G401 (cell line): ENCODE data around the gene SQOR. TPM values are rescaled to one million over a fixed set of nuclear protein-coding genes. Genes with fewer than 3 reads are reported as not detected.

ENCODE experiments used
- DNase-seq: peaks from one replicate; pipeline ENCODE4 v3.0.0-alpha.2; 2015; ENCODE audit warnings: low spot score
- in situ Hi-C: cut with HindIII; loops from 2 replicates; pipeline ENCODE4 v1.10.0; 2016; ENCODE audit warnings: low sequenced_read_pairs, mixed read lengths
- total RNA-seq: library from RNA; depleted of rRNA; stranded (reverse); fragments of >200 nt; shearing (Covaris generic); gene quantifications from 2 replicates; pipeline ENCODE4 v1.2.3, GENCODE V29; 2014; rRNA removed

The SQOR gene
- total RNA-seq, result 80.3 and 91.1 TPM in 2 replicates

DNA sequence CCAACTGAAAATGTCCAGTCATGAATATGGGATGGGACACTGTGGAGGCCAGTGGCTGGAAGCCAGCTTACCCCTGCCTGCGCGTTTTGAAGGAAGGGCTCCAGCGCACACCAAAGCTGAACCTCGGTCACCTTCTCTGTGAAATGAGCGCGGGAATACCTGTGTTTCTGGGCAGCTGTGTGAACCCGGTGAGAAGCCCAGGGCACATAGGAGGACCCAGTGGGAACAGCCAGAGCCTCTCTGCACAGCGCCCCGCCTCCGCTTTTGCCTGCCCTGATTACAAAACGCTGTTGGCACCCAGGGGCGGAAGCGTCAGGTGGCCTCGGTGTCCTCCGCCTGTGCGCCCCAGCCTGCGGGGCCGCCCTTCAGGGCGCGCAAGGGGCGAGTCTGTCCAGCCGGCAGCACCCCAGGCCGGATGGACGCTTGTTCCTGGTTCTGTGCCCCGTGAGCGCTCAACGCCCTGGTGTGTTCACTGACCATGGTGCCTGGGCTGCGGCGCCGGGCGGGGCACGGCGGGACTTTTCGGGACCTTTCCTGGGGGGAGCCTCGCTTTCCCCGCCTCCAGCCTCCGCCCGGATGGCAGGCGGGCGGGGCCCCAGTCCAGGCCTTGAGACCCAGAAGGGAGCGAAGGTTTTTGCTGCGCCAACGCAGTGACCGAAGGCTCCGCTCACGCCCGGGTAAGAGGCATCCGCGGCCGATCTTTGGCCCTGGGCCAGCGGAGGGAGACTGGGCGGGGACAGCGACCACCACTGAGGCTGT lies at the start of gene SQOR:
Gene SQOR (plus strand): TSS at position 598 of the 759 bp plus-strand sequence. CDS start 23,895 bp downstream, outside the sequence.
- in situ Hi-C loops, result no loop called here
- peak; percentile 6 for DNase-seq

DNA sequence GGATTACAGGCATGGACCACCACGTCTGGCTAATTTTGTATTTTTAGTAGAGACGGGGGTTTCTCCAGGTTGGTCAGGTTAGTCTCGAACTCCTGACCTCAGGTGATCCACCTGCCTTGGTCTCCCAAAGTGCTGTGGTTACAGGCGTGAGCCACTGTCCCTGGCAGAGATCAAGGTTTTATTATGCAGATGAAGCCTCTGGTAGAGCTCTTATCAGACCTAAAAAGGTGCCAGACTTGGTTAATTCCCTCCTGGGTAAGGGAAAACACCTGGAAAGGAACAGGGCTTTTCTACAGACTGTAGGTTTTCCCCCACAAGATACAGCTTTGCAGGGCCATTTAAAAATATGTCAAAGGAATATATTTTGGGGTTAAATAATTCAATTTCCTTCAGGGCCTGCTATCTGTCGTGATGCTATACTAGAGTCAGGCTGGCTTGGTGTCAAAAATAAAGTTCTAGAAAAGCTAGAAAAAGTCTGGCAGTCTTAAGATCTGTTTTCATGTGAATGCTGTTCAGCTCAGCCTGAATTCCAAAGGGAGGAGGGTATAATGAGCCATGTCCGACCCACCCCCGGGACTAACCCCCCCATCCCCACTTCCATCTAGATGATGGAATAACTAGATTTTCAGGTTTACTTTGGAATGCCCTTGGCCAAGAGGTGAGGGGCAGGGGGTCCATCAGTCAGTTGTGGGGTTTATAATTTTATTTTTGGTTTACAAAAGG lies 49.6 kb upstream of the SQOR start:
- in situ Hi-C loops, result loop anchor here (10.0 kb wide), 1 partner anchor 70 kb away; no protein-coding TSS in a partner anchor
- no peak for DNase-seq

DNA sequence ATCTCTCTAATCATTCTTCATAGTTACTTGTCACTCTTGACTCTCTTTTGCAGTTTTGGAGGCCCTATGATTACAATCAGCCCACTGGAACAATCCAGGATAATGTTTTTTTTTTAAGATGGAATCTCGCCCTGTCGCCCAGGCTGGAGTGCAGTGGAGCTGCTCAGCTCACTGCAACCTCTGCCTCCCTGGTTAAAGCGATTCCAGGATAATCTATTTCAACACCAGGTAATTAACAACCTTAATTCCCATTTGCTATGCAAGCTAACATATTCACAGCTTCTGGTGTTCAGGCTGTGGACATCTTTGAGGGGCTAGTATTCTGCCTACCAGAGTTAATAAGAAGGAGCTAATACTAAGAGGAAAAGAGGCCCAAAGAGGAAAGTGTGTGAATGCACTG lies 48.7 kb upstream of the SQOR start:
- in situ Hi-C loops, result loop anchor here (10.0 kb wide), 1 partner anchor 71 kb away; no protein-coding TSS in a partner anchor
- DNase-seq, result no peak

DNA sequence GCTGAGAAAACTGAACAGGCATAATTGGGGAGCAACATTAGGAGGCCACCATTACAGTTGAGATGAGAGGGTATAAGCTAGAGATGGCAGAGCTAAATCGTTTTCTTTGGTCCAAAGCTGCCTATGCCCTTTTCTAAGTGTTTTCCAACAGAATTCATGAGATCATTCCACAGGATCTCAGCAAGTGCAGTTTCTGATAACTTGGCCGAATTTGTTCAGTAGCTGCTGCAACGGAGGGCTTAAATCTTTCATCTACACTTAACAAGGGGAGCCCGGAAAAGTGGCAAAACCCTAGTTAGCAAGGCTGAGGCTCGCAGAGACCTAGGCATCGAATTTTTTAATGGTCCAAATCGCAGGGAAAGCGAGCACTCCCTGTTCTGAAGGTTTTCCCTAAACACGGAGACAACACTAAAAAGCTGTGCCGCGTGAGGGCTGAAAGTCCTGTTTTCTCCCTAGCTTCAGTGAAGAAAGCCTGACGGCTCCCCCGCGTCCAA lies 48.2 kb upstream of the SQOR start:
- in situ Hi-C loops, result loop anchor here (10.0 kb wide), 1 partner anchor 72 kb away; no protein-coding TSS in a partner anchor
- no peak for DNase-seq

DNA sequence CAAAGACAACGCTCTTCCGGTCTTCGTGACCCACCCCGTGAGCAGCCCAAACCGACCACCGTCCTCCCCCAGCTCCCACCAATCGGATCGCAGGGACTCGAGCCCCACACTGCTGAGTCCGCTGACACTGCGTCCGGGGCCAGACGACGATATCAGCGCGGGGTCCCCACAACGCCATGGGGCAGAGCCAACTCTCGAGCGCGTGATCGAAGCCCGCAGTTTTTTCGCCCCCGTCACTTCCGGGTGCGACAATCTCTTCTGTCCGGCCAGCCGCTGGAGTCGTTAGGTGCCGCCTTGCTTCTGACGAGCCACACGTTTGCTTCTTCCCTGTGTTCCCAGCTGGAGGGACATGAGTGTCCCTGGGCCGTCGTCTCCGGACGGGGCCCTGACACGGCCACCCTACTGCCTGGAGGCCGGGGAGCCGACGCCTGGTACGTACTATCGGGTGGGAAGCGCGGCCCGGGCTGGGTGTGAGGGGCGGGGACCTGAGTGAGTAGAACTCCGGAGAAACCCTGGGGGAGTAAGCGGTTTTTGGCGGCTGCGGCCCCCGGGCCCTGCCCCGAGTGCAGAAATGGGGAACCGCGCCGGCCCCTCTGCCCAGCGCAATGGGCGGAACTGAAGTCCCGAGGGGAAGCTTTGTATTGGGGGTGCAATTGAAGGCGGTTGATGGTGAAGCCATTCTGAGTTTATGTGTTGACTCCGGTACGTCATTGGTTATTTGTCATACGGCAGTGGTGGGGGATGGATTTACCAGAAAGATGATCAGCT lies 47.5 kb upstream of the SQOR start, which contains the start of gene BLOC1S6:
Gene BLOC1S6 (plus strand): TSS at position 285 of the 768 bp plus-strand sequence. CDS start 65 bp downstream, at position 350.
- in situ Hi-C loops, result loop anchor here (10.0 kb wide), 1 partner anchor 72 kb away; no protein-coding TSS in a partner anchor
- peak; percentile 91 for DNase-seq

DNA sequence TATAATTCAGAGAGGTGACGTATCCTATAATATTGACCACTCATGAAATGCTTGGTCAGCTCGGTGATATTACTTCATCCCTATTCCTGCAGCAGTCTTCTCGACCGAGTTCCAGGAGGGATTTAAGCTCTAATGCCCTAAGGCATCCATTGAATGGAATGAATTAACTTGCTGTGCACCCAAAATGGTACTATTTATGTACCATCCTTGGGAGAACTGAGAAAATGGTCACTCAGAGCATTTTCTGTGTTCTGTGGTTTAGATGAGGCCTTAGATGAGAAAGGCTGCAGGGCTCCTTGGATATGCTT lies 47.0 kb upstream of the SQOR start:
- no peak for DNase-seq

DNA sequence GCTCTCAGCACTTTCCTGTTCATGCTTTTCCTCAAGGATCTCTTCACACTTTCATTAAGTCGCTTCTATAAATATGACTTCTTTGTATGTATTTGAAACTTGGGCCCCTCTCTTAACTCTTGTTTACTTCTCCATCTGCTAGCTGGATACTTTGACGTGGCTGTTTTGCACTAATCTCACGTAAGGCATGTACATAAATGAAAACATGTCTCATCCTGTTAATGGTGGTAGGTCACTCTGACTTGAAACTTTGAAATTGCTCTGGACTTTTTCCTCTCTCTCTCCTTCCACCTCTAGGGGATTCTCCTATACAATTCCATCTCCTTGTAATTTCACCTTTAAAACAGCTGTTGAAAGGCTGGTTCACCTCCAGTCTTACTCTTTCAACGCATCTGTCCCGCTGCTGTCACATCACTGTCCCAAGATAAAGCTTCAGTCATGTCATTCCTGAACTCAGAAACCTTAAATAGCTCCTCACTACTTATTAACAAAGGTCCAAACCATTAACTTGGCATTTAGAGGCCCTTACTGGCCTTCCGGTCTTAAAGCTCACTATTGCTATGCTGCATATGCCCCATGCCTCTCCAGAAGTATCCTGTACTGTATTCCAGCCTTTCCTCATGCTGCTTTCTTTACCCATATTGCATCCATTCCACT lies 46.5 kb upstream of the SQOR start:
- no peak for DNase-seq
- in situ Hi-C loops, result loop anchor here (10.0 kb wide), 1 partner anchor 74 kb away; no protein-coding TSS in a partner anchor

More for the DNA sequence above, 47.0 kb upstream of the SQOR start:
- in situ Hi-C loops, result loop anchor here (10.0 kb wide), 1 partner anchor 73 kb away; no protein-coding TSS in a partner anchor

DNA sequence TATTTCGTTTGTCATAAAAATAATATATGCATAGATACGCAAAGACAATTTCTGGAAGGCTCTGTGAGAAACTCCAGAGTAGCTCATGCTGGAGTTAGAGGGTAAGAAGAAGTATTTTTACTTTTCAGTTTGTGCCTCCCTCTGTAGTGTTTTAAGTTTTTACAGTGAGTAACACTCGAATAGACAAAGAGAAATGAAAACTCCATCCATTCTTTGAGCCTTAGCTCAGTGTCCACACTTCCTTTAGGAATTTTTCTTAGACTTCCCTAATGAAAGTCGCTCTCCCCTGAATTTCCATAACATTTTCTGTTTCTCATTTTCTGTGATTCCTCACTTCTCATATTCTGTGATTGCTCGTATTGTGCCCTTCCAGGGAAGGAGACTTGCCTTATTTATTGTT lies 45.6 kb upstream of the SQOR start:
- no peak for DNase-seq
- in situ Hi-C loops, result loop anchor here (10.0 kb wide), 1 partner anchor 74 kb away; no protein-coding TSS in a partner anchor

DNA sequence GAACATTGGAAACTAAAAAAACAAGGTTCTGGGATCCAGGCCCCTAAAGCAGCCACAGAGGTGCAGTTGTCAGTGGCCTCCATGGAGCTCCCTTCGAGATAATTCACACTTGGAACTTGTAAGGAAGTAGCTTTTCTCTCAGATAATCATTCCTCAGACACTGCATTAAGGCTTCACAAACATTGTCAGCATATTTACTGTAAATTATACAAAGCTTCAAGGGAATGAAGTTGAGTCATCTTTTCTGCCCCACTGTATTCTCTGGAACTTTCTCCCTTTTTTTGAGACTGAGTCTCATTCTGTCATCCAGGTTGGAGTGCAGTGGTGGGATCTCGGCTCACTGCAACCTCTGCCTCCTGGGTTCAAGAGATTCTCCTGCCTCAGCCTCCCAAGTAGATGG lies 40.5 kb upstream of the SQOR start:
- in situ Hi-C loops, result no loop called here

DNA sequence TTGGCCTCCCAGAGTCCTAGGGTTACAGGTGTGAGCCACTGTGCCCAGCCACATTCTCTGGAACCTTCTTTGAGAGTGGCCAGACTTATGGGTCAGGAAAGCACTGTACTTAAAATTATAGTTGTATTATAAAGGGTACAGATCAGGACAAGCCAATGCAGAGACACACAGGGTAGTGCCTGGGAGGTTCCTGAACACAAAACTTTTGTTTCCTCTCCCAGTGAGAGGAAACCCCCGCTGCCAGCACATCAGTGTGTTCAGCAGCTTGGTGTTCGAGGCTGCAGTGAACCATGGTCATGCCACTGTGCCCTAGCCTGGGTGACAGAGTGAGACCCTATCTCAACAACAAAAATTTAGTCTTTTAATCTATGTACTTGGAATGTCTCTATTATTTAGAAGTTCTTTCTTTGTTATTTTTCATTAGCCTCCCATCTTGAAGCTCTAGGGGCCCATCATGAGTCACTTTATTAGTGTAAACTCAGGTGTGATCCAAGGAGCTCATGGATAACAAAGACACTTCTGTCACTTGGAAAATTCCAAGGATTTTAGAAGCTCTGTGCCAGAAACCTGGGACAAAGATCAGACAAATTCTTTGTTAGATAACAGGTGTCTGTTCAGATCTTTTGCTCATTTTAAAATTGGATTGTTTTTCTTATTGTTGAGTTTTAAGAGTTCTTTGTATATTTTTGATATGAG lies 39.8 kb upstream of the SQOR start:
- in situ Hi-C loops, result no loop called here
- no peak for DNase-seq

More for the DNA sequence above, 40.5 kb upstream of the SQOR start:
- DNase-seq, result no peak

DNA sequence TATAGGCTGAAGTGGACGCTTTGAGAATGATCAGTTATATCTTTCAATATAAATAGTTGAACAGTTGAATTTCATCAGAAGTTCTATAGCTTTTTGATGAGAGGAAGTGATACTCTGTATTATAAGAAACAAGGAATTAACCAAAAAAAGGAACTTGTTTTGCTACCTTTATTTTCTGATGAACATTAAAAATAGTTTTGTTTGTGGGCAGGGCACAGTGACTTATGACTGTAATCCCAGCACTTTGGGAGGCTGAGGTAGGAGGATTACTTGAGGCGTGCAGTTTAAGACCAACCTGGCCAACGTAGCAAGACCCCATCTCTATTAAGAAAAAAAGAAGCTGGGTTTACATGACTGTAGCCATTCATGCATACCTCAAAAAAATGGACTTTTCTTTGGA lies 30.9 kb upstream of the SQOR start:
- in situ Hi-C loops, result no loop called here
- DNase-seq, result no peak

DNA sequence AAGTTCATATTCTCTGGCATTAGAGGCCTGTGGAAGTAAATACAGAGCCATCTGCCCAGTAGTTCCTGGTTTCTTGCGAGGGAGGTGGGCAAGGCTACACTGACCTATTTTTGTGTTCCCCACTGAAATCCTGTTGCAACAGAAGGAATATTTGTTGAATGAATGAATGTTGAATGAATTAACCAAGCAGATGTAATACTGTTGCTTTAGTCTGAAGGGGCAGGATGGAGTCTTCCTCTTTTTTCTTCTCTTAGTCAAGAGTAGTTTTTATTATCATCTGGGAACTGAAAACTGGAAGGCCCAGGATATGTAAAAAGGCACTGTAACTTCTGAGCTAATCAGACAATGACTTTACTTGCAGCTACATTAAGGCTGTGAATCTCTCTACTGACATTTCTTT lies 30.5 kb upstream of the SQOR start:
- DNase-seq, result peak; percentile 13
- in situ Hi-C loops, result no loop called here

DNA sequence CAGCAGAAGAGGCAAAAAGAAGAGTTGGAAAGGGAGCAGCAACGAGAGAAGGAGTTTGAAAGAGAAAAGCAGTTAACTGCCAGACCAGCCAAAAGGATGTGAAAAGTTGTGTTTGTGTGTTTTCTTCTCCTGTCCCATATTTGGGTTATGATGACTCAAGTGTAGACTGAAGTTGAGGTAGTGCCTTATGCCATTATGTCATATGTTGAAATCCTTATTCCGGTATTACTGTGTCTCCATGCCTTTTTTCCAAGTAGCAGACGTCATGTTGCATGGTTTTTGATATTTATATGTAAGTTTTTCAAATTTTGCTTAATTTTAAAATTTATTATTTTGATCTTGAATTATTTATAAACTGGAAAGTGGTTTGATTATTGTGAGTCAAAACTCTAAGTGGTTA lies 28.4 kb upstream of the SQOR start:
- in situ Hi-C loops, result no loop called here
- no peak for DNase-seq

DNA sequence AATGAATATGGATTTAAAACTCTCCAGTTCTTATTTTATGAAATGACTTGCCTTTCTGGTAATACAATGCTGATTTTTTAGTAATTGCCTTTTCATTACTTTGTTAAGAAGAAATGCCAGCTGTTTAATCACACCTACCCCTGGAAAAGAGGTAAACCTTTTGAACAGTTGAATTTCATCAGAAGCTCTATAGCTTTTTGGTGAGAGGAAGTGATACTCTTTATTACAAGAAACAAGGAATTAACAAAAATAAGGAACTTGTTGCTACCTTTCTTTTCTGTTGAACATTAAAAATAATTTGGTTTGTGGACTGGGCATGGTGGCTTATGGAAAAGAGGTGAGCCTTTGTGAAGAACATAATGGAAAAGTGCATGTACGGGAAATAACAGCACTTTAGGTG lies 28.0 kb upstream of the SQOR start:
- in situ Hi-C loops, result no loop called here
- no peak for DNase-seq

DNA sequence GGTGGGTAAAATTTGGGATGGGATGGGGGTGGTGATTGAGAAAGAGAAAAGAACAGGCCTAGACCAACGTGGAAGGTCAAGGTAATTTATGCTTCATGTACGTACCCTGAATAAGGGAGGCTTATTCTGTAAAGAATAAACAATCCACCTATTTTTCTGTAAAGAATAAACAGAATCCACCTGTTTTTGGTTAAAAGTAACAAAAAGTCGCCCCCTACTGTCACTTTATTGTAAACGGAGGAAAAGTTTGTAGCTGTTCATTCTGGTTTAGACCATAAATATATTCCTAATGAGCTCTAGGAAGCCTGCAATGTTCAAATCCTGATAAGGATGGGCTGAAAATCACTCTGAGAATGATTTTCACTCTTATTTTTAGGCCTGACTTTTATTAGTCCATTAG lies 23.5 kb upstream of the SQOR start:
- in situ Hi-C loops, result no loop called here
- peak; percentile 14 for DNase-seq

DNA sequence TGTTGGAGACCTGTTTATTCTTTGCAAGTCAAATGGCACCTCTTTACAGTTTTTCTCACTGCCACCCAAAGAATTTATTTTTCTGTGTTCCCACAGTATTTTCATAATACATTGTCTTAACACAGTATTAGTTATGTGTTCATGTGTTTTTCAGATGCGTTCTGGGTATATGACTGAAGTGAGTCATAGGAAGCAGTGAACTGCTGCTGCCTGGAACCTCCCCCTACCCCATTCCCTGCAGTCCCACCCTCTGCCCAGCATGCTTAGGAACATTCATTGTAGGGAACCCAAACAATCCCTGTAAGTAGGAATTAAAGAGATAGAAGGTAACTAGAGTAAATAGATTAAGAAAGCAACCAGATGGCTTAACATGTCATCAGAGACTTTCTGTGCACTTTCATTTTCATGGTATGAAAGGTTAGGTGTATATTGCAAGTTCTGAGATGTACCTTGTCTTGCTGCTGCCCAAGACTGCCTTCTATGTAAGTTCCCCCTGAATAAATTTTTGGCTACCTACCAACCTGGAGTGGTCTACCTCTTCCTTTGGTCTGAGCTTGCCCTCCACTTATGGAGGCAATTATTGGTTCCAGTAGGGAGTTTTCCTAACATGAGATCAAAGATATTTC lies 21.9 kb upstream of the SQOR start:
- no peak for DNase-seq
- in situ Hi-C loops, result no loop called here

DNA sequence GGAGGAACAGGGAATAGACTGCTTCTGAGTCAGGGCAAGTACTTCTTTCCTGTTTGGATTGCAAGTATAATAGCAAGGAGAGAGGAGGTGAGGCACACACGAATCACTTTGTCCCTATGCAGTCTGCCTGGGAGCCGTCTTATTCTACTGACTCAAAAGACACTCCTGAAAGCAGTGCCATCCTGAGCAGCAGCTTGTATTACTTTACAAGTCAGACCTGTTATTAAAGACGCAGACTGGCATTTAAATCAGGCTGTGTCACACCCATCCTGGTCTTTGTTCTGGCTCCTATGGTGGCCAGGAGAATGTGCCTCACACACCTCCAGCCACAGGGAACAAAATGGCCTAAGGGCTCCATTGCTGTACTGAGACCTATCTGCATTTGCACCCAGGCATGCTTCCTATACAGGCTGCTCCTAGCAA lies 17.9 kb upstream of the SQOR start:
- no peak for DNase-seq
- in situ Hi-C loops, result no loop called here

DNA sequence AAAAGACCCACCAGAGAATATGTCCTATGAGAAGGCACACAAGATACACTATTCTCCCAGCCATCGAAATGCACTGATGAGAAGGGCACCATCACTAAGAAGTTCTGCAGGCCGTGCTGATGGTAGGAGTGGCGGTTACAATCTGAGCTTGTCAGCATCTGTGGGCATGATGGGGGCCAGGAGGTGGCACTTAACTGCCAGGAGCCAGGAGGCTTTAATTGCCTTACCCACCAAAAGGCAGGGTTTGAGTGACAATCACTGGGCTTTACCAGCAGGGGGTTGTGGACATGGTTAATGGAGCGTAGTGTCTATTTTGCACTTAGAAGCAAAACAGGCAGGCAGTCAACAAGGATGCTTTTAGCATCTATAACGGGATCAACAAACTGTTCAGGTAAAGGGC lies 16.0 kb upstream of the SQOR start:
- no peak for DNase-seq

More for the DNA sequence above, 16.0 kb upstream of the SQOR start:
- in situ Hi-C loops, result no loop called here
